Karpas-422 (cell line): ENCODE results near the gene HORMAD2. TPM values are rescaled to one million over a fixed set of nuclear protein-coding genes. Genes with fewer than 3 reads are reported as not detected.
"Not testable (repeated sequence)": the region's sequence is repeated elsewhere in the genome, so short reads cannot be mapped to it uniquely, and the experiment has no call there.

Source experiments
- DNase-seq: peaks from one replicate; pipeline ENCODE4 v3.0.0-alpha.2; 2015
- H2AFZ ChIP-seq: fragments of 200-600 bp; sonication (generic); 2 replicates; pipeline ENCODE4 v1.6.1; 2014; ENCODE audit warnings: antibody characterized with exemption, low read length, mixed read lengths
- H3K27ac ChIP-seq: fragments of 200-600 bp; sonication (generic); 2 replicates; pipeline ENCODE4 v1.5.1; 2014; ENCODE audit warnings: mild to moderate bottlenecking, low read length, moderate library complexity
- H3K27me3 ChIP-seq: fragments of 200-600 bp; sonication (generic); 2 replicates; pipeline ENCODE4 v1.6.1; 2014; ENCODE audit warnings: low read length, mixed read lengths
- H3K36me3 ChIP-seq: fragments of 200-600 bp; sonication (generic); 2 replicates; pipeline ENCODE4 v1.6.1; 2014; ENCODE audit warnings: low read length, mixed read lengths; ENCODE audit not compliant: insufficient read depth
- H3K4me1 ChIP-seq: fragments of 200-600 bp; sonication (generic); 2 replicates; pipeline ENCODE4 v1.6.1; 2014; ENCODE audit warnings: mild to moderate bottlenecking, low read length, mixed read lengths
- H3K4me2 ChIP-seq: fragments of 200-600 bp; sonication (generic); 2 replicates; pipeline ENCODE4 v1.6.1; 2014; ENCODE audit warnings: low read length, low read depth, mild to moderate bottlenecking; ENCODE audit not compliant: poor library complexity, severe bottlenecking
- H3K4me3 ChIP-seq: fragments of 200-600 bp; sonication (generic); 2 replicates; pipeline ENCODE4 v1.5.1; 2014; ENCODE audit warnings: mild to moderate bottlenecking, antibody characterized with exemption, low read length, mixed read lengths
- H3K79me2 ChIP-seq: fragments of 200-600 bp; sonication (generic); 2 replicates; pipeline ENCODE4 v1.6.1; 2014; ENCODE audit warnings: mild to moderate bottlenecking, low read length, mixed read lengths
- H3K9ac ChIP-seq: fragments of 200-600 bp; sonication (generic); 2 replicates; pipeline ENCODE4 v1.6.0; 2014; ENCODE audit warnings: low read length
- H3K9me2 ChIP-seq: fragments of 200-600 bp; sonication (generic), shearing (Covaris generic); replicated peaks from 2 replicates; pipeline ENCODE4 v1.6.0; 2014; ENCODE audit warnings: mild to moderate bottlenecking, low read length, moderate library complexity; ENCODE audit not compliant: insufficient read depth
- H3K9me3 ChIP-seq: fragments of 300-700, 200-600 bp; sonication (generic); 2 replicates; pipeline ENCODE4 v1.6.1; 2014; ENCODE audit warnings: low read length, mixed read lengths
- H4K20me1 ChIP-seq: fragments of 200-600 bp; sonication (generic); 2 replicates; pipeline ENCODE4 v1.6.1; 2014; ENCODE audit warnings: mild to moderate bottlenecking, antibody characterized with exemption, low read length, low read depth; ENCODE audit not compliant: insufficient read depth
- total RNA-seq: library from RNA; depleted of rRNA; stranded (reverse); fragments of >200 nt; shearing (Covaris generic); gene quantifications from 2 replicates; pipeline ENCODE4 v1.2.3, GENCODE V29; 2014; ENCODE audit warnings: low replicate concordance

Gene HORMAD2
- total RNA-seq, 1 experiment from 2014 or later, result not detected

GRCh38 chr22:30100770-30101169 lies 20.5 kb downstream of the HORMAD2 start:
- not testable (repeated sequence) for DNase-seq, H3K4me1 ChIP-seq, H3K9me3 ChIP-seq, H3K79me2 ChIP-seq, H3K9ac ChIP-seq, H3K4me3 ChIP-seq, H3K4me2 ChIP-seq, H3K27me3 ChIP-seq, H3K27ac ChIP-seq, H4K20me1 ChIP-seq, H3K9me2 ChIP-seq, H2AFZ ChIP-seq, H3K36me3 ChIP-seq

- H3K27ac ChIP-seq, result no peak overlapping the region
- no peak for DNase-seq
- H3K79me2 ChIP-seq, result no peaks in the 10 kb centered on the region
- H3K36me3 ChIP-seq, result no peaks in the 10 kb centered on the region
- H3K9me3 ChIP-seq, result no peaks in the 10 kb centered on the region
- H4K20me1 ChIP-seq, result no peaks in the 10 kb centered on the region
- H3K4me3 ChIP-seq, result no peak overlapping the region
- no peak overlapping the region for H3K9ac ChIP-seq
- peaks cover 12% of the 10 kb centered on the region for H3K4me1 ChIP-seq
- no peak overlapping the region for H3K4me2 ChIP-seq
- H3K27me3 ChIP-seq, result no peaks in the 10 kb centered on the region
- no peak overlapping the region for H2AFZ ChIP-seq
- no peaks in the 10 kb centered on the region for H3K9me2 ChIP-seq
Observed at GRCh38 chr22:30104501-30105156, 24.4 kb downstream of the HORMAD2 start.

GRCh38 chr22:30105483-30105882 lies 25.2 kb downstream of the HORMAD2 start:
- no peaks in the 10 kb centered on the region for H3K36me3 ChIP-seq
- H3K27ac ChIP-seq, result no peak overlapping the region
- no peaks in the 10 kb centered on the region for H3K27me3 ChIP-seq
- H3K9ac ChIP-seq, result no peak overlapping the region
- no peaks in the 10 kb centered on the region for H3K79me2 ChIP-seq
- H3K9me2 ChIP-seq, result no peaks in the 10 kb centered on the region
- no peaks in the 10 kb centered on the region for H4K20me1 ChIP-seq
- no peak overlapping the region for H3K4me2 ChIP-seq
- peaks cover 12% of the 10 kb centered on the region for H3K4me1 ChIP-seq
- H3K4me3 ChIP-seq, result no peak overlapping the region
- H3K9me3 ChIP-seq, result no peaks in the 10 kb centered on the region
- no peak overlapping the region for H2AFZ ChIP-seq
- DNase-seq, result no peak

- no peak for DNase-seq
- Histone ChIP-seq H3K4me1 (no peaks in the 10 kb centered on the region), H3K4me2 (no peak overlapping the region), H3K79me2 (no peaks in the 10 kb centered on the region), H4K20me1 (no peaks in the 10 kb centered on the region), H3K27ac (no peak overlapping the region), H3K9me3 (no peaks in the 10 kb centered on the region), H3K4me3 (no peak overlapping the region), H2AFZ (no peak overlapping the region), H3K27me3 (no peaks in the 10 kb centered on the region), H3K9me2 (no peaks in the 10 kb centered on the region), H3K9ac (no peak overlapping the region), H3K36me3 (no peaks in the 10 kb centered on the region)
Observed at GRCh38 chr22:30113494-30113893, 33.2 kb downstream of the HORMAD2 start.

GRCh38 chr22:30114361-30114760 lies 34.1 kb downstream of the HORMAD2 start:
- no peaks in the 10 kb centered on the region for H3K4me1 ChIP-seq
- no peak for DNase-seq
- no peaks in the 10 kb centered on the region for H3K9me3 ChIP-seq
- H2AFZ ChIP-seq, result no peak overlapping the region
- no peaks in the 10 kb centered on the region for H3K9me2 ChIP-seq
- no peaks in the 10 kb centered on the region for H4K20me1 ChIP-seq
- no peak overlapping the region for H3K27ac ChIP-seq
- H3K4me3 ChIP-seq, result no peak overlapping the region
- no peaks in the 10 kb centered on the region for H3K79me2 ChIP-seq
- no peaks in the 10 kb centered on the region for H3K27me3 ChIP-seq
- H3K4me2 ChIP-seq, result no peak overlapping the region
- no peak overlapping the region for H3K9ac ChIP-seq
- H3K36me3 ChIP-seq, result no peaks in the 10 kb centered on the region

GRCh38 chr22:30115705-30116104 lies 35.4 kb downstream of the HORMAD2 start:
- no peaks in the 10 kb centered on the region for H3K4me1 ChIP-seq
- no peaks in the 10 kb centered on the region for H3K36me3 ChIP-seq
- no peak for DNase-seq
- no peaks in the 10 kb centered on the region for H3K9me2 ChIP-seq
- H3K9ac ChIP-seq, result no peak overlapping the region
- no peaks in the 10 kb centered on the region for H4K20me1 ChIP-seq
- no peaks in the 10 kb centered on the region for H3K9me3 ChIP-seq
- no peak overlapping the region for H3K4me3 ChIP-seq
- no peaks in the 10 kb centered on the region for H3K79me2 ChIP-seq
- no peak overlapping the region for H3K4me2 ChIP-seq
- H3K27me3 ChIP-seq, result no peaks in the 10 kb centered on the region
- no peak overlapping the region for H3K27ac ChIP-seq
- H2AFZ ChIP-seq, result no peak overlapping the region

GRCh38 chr22:30116362-30117117 lies 36.3 kb downstream of the HORMAD2 start:
- H3K36me3 ChIP-seq, result no peaks in the 10 kb centered on the region
- no peak for DNase-seq
- H3K9ac ChIP-seq, result no peak overlapping the region
- no peak overlapping the region for H2AFZ ChIP-seq
- H3K79me2 ChIP-seq, result no peaks in the 10 kb centered on the region
- H3K27me3 ChIP-seq, result no peaks in the 10 kb centered on the region
- H3K4me3 ChIP-seq, result no peak overlapping the region
- no peaks in the 10 kb centered on the region for H3K9me3 ChIP-seq
- H3K4me2 ChIP-seq, result no peak overlapping the region
- H4K20me1 ChIP-seq, result no peaks in the 10 kb centered on the region
- no peaks in the 10 kb centered on the region for H3K9me2 ChIP-seq
- no peak overlapping the region for H3K27ac ChIP-seq
- no peaks in the 10 kb centered on the region for H3K4me1 ChIP-seq

- Histone ChIP-seq H3K9me3 (no peaks in the 10 kb centered on the region), H3K4me2 (no peak overlapping the region), H3K27ac (no peak overlapping the region), H4K20me1 (no peaks in the 10 kb centered on the region), H3K79me2 (no peaks in the 10 kb centered on the region), H3K4me3 (no peak overlapping the region), H2AFZ (no peak overlapping the region), H3K9ac (no peak overlapping the region), H3K4me1 (no peaks in the 10 kb centered on the region), H3K27me3 (no peaks in the 10 kb centered on the region), H3K9me2 (no peaks in the 10 kb centered on the region), H3K36me3 (no peaks in the 10 kb centered on the region)
- DNase-seq, result no peak
Observed at GRCh38 chr22:30117256-30117655, 37.0 kb downstream of the HORMAD2 start.
